Mammary epithelial cell (primary cell): ENCODE data around the gene HDAC10.

Experiments used
- CTCF ChIP-seq, 2 donors: IDR thresholded peaks in 1 of 2; conservative IDR thresholded peaks in 1 of 2; 2 replicates each; pipeline ENCODE4 v1.5.1; 2011 to 2012; ENCODE audit warnings: inconsistent platforms in 2 of 2, low read length in 2 of 2, mild to moderate bottlenecking in 2 of 2, control low read depth in 1 of 2, low read depth in 1 of 2; ENCODE audit not compliant: insufficient read depth in 1 of 2; ENCODE audit errors: extremely low read depth in 1 of 2
- EZH2 ChIP-seq: IDR thresholded peaks from 2 replicates; pipeline ENCODE4 v1.6.1; 2012; ENCODE audit warnings: low read length, inconsistent platforms, borderline replicate concordance

- no peak for TF ChIP-seq EZH2
- TF ChIP-seq CTCF (conservative IDR thresholded peaks at IDR 0.05 in 1 of 2, IDR thresholded peaks at IDR 0.05 in 1 of 2; ENCODE audit: extremely low read depth in 1 of 2, insufficient read depth in 1 of 2, low read depth in 1 of 2, low read length in 2 of 2) = no peak
These were observed 11.4 kb upstream of the HDAC10 start for GRCh38 chr22:50262460-50262911.
